Testis (tissue), 3 donors: ENCODE data around the gene SORCS3. TPM values are rescaled to one million over a fixed set of nuclear protein-coding genes. Genes with fewer than 3 reads are reported as not detected.

Experiments
- DNase-seq: peaks from one replicate; pipeline ENCODE4 v3.0.0-alpha.2; 2019
- H3K27ac ChIP-seq, 2 donors: fragments of 200-600 bp; sonication (generic); one replicate each; pipeline ENCODE4 v1.5.1; 2019
- H3K27me3 ChIP-seq: fragments of 200-600 bp; sonication (generic); one replicate; pipeline ENCODE4 v1.5.1; 2019
- H3K36me3 ChIP-seq: fragments of 200-600 bp; sonication (generic); one replicate; pipeline ENCODE4 v1.5.1; 2017; ENCODE audit warnings: low read depth; ENCODE audit errors: missing control alignments
- H3K4me1 ChIP-seq: fragments of 200-600 bp; sonication (generic); one replicate; pipeline ENCODE4 v1.5.1; 2019
- H3K4me3 ChIP-seq, 2 donors: fragments of 200-600 bp; sonication (generic); one replicate each; pipeline ENCODE4 v1.5.1; 2017 to 2019
- H3K9me3 ChIP-seq: fragments of 200-600 bp; sonication (generic); one replicate; pipeline ENCODE4 v1.5.1; 2017
- POLR2A ChIP-seq: fragments of 450-650 bp; IDR thresholded peaks from one replicate; pipeline ENCODE4 v1.6.1; 2017; ENCODE audit warnings: antibody characterized with exemption, mild to moderate bottlenecking, moderate library complexity
- WGBS, 2 donors: methylation state at CpG; one replicate each; pipeline ENCODE4 v1.1.5; 2018; 5-methylcytosine and 5-hydroxymethylcytosine counted together
- intact Hi-C: fragments of 100-400 bp; cut with DNase I; formaldehyde crosslinking; loops from one replicate; pipeline ENCODE4 v1.15.1; 2023; ENCODE audit warnings: low total_unique reads
- polyA plus RNA-seq: library from polyadenylated mRNA; stranded (reverse); fragments of 350-450 nt; fragmentation: Illumina TruSeq; extraction: RNeasy Lipid Tissue Mini Kit (QIAGEN cat#74804); gene quantifications from one replicate; pipeline ENCODE4 v1.2.3, GENCODE V29; 2014; ENCODE audit warnings: low read depth, low replicate concordance; ENCODE audit not compliant: insufficient read depth
- total RNA-seq, 2 donors: library from RNA; depleted of rRNA; stranded (reverse); fragments of >200 nt; gene quantifications; one replicate each; pipeline ENCODE4 v1.2.3, GENCODE V29; 2016
- TF ChIP-seq, protein P1 (sequence below), 3 experiments: fragments of 450-650 bp in 2 of 3; fragments of 200-600 bp in 1 of 3; sonication (generic) in 1 of 3; IDR thresholded peaks; one replicate each; pipeline ENCODE4 v1.5.1; 2016 to 2019; ENCODE audit warnings: antibody characterized with exemption in 3 of 3, mild to moderate bottlenecking in 2 of 3, moderate library complexity in 1 of 3

SORCS3 gene
- total and polyA plus RNA-seq, 3 donors from 2014 or later: 1.3 to 2.2 (median 1.7) TPM

DNA sequence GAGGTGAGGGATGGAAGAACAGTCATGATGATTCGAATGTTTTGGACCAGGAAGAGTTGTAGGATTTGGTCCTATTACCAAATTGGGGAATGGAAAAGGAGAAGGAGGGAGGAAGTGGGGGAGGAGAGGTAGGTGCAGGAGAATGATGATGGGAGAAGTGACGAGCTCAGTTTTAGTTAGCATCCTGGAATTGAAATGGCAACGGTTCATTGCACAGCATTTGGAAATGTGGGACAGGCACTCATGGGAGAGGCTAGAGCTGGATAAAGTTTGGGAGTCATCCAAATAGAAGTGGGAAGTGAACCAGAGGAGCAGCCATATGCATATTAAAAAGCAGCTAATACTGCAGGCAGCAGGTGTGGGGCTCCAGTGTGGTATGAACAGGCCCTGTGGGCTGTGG, 253.6 kb downstream of the SORCS3 start:
- no peak overlapping the region for H3K27ac ChIP-seq
- WGBS, 2 donors: 65 to 67% methylated on average over 3 of the region's 3 CpGs
- DNase-seq: no peak
- no peak overlapping the region for H3K4me3 ChIP-seq
- H3K36me3 ChIP-seq: no peaks in the 10 kb centered on the region
- H3K27me3 ChIP-seq: no peaks in the 10 kb centered on the region
- no peak for TF ChIP-seq POLR2A
- TF ChIP-seq, protein P1, sequence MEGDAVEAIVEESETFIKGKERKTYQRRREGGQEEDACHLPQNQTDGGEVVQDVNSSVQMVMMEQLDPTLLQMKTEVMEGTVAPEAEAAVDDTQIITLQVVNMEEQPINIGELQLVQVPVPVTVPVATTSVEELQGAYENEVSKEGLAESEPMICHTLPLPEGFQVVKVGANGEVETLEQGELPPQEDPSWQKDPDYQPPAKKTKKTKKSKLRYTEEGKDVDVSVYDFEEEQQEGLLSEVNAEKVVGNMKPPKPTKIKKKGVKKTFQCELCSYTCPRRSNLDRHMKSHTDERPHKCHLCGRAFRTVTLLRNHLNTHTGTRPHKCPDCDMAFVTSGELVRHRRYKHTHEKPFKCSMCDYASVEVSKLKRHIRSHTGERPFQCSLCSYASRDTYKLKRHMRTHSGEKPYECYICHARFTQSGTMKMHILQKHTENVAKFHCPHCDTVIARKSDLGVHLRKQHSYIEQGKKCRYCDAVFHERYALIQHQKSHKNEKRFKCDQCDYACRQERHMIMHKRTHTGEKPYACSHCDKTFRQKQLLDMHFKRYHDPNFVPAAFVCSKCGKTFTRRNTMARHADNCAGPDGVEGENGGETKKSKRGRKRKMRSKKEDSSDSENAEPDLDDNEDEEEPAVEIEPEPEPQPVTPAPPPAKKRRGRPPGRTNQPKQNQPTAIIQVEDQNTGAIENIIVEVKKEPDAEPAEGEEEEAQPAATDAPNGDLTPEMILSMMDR (IDR thresholded peaks at IDR 0.05): no peak
- no peaks in the 10 kb centered on the region for H3K9me3 ChIP-seq
- intact Hi-C loops: no loop called here
- no peaks in the 10 kb centered on the region for H3K4me1 ChIP-seq

DNA sequence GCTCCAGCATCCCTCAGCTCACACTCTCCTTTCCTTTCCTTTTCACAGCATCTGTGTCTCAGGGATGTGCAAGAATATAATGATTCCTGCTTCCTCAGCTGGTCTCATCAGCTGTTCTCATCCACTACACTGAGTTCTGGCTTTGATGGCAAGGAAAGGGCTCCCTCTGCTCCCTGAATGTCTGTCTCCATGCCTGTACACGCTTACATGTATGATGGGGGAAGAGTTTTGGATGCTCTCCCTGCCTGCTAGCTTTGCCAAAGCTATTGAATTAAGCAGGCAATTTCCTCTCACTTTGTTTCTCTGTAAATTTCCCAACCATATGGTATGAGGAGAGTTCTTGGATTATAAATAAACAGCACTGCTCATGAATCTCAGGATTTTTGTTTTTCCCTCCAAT, 254.5 kb downstream of the SORCS3 start:
- no peak overlapping the region for H3K4me3 ChIP-seq
- no peaks in the 10 kb centered on the region for H3K4me1 ChIP-seq
- intact Hi-C loops: no loop called here
- no peaks in the 10 kb centered on the region for H3K36me3 ChIP-seq
- H3K27ac ChIP-seq: no peak overlapping the region
- 47 to 72% methylated on average over 1 of the region's 1 CpG for WGBS, 2 donors
- no peaks in the 10 kb centered on the region for H3K9me3 ChIP-seq
- DNase-seq: no peak
- H3K27me3 ChIP-seq: no peaks in the 10 kb centered on the region
- TF ChIP-seq, protein P1 (IDR thresholded peaks at IDR 0.05): no peak
- TF ChIP-seq POLR2A: no peak

DNA sequence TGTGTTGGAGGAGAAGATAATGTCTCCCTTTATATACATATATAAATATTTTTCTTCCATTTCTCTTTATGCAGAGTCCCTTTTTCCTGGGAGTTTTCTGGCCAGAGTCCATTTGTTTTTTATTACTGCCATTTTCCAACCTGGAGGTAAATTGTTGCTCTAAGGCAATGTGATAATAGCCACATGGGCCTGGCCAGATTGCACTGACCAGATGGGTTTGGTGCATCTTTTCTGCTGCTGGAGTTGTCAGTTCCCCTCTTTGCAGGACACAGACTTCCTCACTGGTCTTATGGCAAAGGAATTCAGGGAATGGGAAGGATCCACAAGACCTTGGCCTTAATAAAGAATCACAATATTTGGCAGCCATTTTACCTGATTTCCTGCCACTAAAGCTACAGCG, 254.9 kb downstream of the SORCS3 start:
- Histone ChIP-seq H3K27ac (no peak overlapping the region), H3K4me3 (no peak overlapping the region), H3K27me3 (no peaks in the 10 kb centered on the region), H3K4me1 (no peaks in the 10 kb centered on the region), H3K9me3 (no peaks in the 10 kb centered on the region), H3K36me3 (no peaks in the 10 kb centered on the region)
- TF ChIP-seq POLR2A: no peak
- TF ChIP-seq, protein P1 (IDR thresholded peaks at IDR 0.05): no peak
- DNase-seq: no peak
- WGBS, 2 donors: 31 to 66% methylated on average over 1 of the region's 1 CpG
- intact Hi-C loops: no loop called here

DNA sequence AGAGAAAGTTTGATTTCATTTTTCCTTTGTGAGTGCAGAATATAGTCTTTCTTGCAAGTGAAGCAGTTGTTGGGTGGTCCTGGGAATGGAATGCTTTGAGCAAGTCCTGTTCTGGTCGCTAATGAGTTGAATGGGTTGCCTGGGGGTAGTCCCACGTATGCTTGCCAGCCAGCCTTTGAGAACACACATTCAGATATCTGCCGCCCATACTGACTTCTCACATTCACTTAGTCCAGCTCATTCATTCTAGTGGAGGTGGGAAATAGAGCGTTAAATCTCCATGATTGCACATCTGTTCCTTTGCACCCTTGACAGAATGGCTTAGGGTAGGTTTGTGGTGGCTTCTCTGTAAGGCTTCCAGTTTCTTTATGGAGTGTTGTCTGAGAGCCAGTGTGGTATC, 256.6 kb downstream of the SORCS3 start:
- no peaks in the 10 kb centered on the region for H3K4me1 ChIP-seq
- H3K4me3 ChIP-seq: no peak overlapping the region
- TF ChIP-seq, protein P1 (IDR thresholded peaks at IDR 0.05): no peak
- TF ChIP-seq POLR2A: no peak
- no peaks in the 10 kb centered on the region for H3K36me3 ChIP-seq
- 60 to 68% methylated on average over 4 of the region's 4 CpGs for WGBS, 2 donors
- intact Hi-C loops: no loop called here
- H3K27ac ChIP-seq: no peak overlapping the region
- no peaks in the 10 kb centered on the region for H3K9me3 ChIP-seq
- no peaks in the 10 kb centered on the region for H3K27me3 ChIP-seq
- no peak for DNase-seq

DNA sequence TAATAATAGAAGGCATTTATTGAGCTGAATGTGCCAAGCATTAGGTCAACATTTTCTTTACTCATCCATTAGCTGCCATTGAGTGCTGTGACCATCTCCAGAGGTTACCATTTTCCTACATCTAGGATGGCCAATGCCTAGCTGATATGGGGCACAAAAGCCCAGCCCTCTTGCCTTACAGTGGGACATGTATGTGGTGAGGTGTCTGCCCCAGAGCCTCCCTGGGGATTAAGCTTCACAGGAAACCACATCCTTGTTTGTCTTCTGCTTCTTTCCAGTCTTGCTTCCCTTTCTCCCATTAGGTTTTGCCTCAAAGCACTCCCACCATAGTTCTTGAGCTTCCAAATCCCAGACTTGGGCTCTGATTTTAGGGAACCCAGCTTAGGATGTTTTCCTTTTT, 258.7 kb downstream of the SORCS3 start:
- no peaks in the 10 kb centered on the region for H3K36me3 ChIP-seq
- TF ChIP-seq POLR2A: no peak
- TF ChIP-seq, protein P1 (IDR thresholded peaks at IDR 0.05): no peak
- no peaks in the 10 kb centered on the region for H3K9me3 ChIP-seq
- H3K27me3 ChIP-seq: no peaks in the 10 kb centered on the region
- no peak overlapping the region for H3K27ac ChIP-seq
- no peak for DNase-seq
- no peak overlapping the region for H3K4me3 ChIP-seq
- H3K4me1 ChIP-seq: no peaks in the 10 kb centered on the region
- intact Hi-C loops: no loop called here
